H1 (cell line): Measurements from ENCODE around the gene ZBED4. TPM values are rescaled to one million over a fixed set of nuclear protein-coding genes. Genes with fewer than 3 reads are reported as not detected.

ENCODE experiments used
- CTCF ChIA-PET: fragments of 300-600 bp; sonication (Branson Sonifier 250); formaldehyde crosslinking; loops from one replicate; lab custom pipeline; 2021; ENCODE audit not compliant: partially characterized antibody; lab: Charles Lee
- POLR2A ChIA-PET: fragments of 300-600 bp; sonication (Branson Sonifier 250); formaldehyde crosslinking; loops from one replicate; lab custom pipeline; 2021; ENCODE audit warnings: inconsistent platforms; ENCODE audit not compliant: partially characterized antibody; lab: Charles Lee
- DNase-seq, 2 experiments: peaks; one replicate each; pipeline versions ENCODE4 v3.0.0 to v3.0.0-alpha.2; 2010 to 2022; ENCODE audit warnings: low spot score in 2 of 2, low read depth in 1 of 2, mixed read lengths in 1 of 2
- FAIRE-seq: peaks from 2 replicates; lab custom pipeline; 2011; peaks lifted over from hg19 to GRCh38; lab: Jason Lieb, UNC
- H2AFZ ChIP-seq: 2 replicates; pipeline ENCODE4 v1.8.1; 2012; ENCODE audit warnings: low read length, inconsistent platforms
- H2AK5ac ChIP-seq: 2 replicates; pipeline ENCODE4 v1.6.1; 2013; ENCODE audit warnings: low read depth, low read length
- H2BK120ac ChIP-seq: replicated peaks from 2 replicates; pipeline ENCODE3; 2013; ENCODE audit warnings: low read depth, low read length, inconsistent platforms
- H2BK12ac ChIP-seq: 2 replicates; pipeline ENCODE4 v1.6.1; 2013; ENCODE audit warnings: low read depth, low read length
- H2BK15ac ChIP-seq: 2 replicates; pipeline ENCODE4 v1.6.1; 2013; ENCODE audit warnings: low read length
- H2BK20ac ChIP-seq: 2 replicates; pipeline ENCODE4 v1.6.1; 2013; ENCODE audit warnings: low read length
- H2BK5ac ChIP-seq: 2 replicates; pipeline ENCODE4 v1.6.1; 2013; ENCODE audit warnings: low read depth, low read length
- H3K14ac ChIP-seq: 2 replicates; pipeline ENCODE4 v1.6.1; 2013; ENCODE audit warnings: inconsistent platforms; ENCODE audit not compliant: insufficient read length
- H3K18ac ChIP-seq: 2 replicates; pipeline ENCODE4 v1.6.1; 2013; ENCODE audit warnings: low read length; ENCODE audit errors: extremely low read depth
- H3K23ac ChIP-seq: 2 replicates; pipeline ENCODE4 v1.6.1; 2013; ENCODE audit warnings: inconsistent platforms; ENCODE audit not compliant: insufficient read length
- H3K23me2 ChIP-seq: 2 replicates; pipeline ENCODE4 v1.6.1; 2013; ENCODE audit warnings: low read depth, low read length
- H3K27ac ChIP-seq: 2 replicates; pipeline ENCODE4 v1.6.1; 2011; ENCODE audit warnings: low read depth, low read length, inconsistent platforms
- H3K27me3 ChIP-seq, 4 experiments: replicated peaks in 1 of 4; 1 replicate in 1 of 4; 2 replicates in 3 of 4; pipeline versions ENCODE4 v1.6.1 to v1.8.1; 2011 to 2013; ENCODE audit warnings: low read length in 3 of 4, mild to moderate bottlenecking in 3 of 4, inconsistent platforms in 2 of 4, mixed read lengths in 2 of 4, moderate library complexity in 1 of 4; ENCODE audit not compliant: control insufficient read depth in 3 of 4, insufficient read depth in 3 of 4; ENCODE audit errors: extremely low read depth in 1 of 4
- H3K36me3 ChIP-seq, 4 experiments: 2 replicates each; pipeline versions ENCODE4 v1.6.1 to v1.8.1; 2011 to 2013; ENCODE audit warnings: mild to moderate bottlenecking in 4 of 4, low read length in 3 of 4, moderate library complexity in 2 of 4, control low read depth in 1 of 4, inconsistent platforms in 1 of 4; ENCODE audit not compliant: insufficient read depth in 4 of 4, control insufficient read depth in 2 of 4
- H3K4ac ChIP-seq: replicated peaks from 2 replicates; pipeline ENCODE3; 2013; ENCODE audit warnings: low read length, low read depth, mixed read lengths, inconsistent platforms; ENCODE audit not compliant: insufficient read length
- H3K4me1 ChIP-seq, 4 experiments: replicated peaks in 1 of 4; 1 replicate in 1 of 4; 2 replicates in 3 of 4; pipeline versions ENCODE4 v1.6.1 to v1.8.1; 2011 to 2013; ENCODE audit warnings: low read length in 3 of 4, inconsistent platforms in 2 of 4, mixed read lengths in 1 of 4; ENCODE audit not compliant: insufficient read depth in 4 of 4, control insufficient read depth in 3 of 4
- H3K4me2 ChIP-seq, 2 experiments: 2 replicates each; pipeline versions ENCODE4 v1.6.1 to v1.8.1; 2011 to 2013; ENCODE audit warnings: low read depth in 2 of 2, low read length in 2 of 2, control low read depth in 1 of 2, inconsistent platforms in 1 of 2, mild to moderate bottlenecking in 1 of 2; ENCODE audit not compliant: insufficient read depth in 1 of 2
- H3K4me3 ChIP-seq, 4 experiments: fragments of 200-600, 300-600 bp in 1 of 4; sonication (generic), shearing (Covaris generic), sonication (Bioruptor Twin) in 1 of 4; 2 replicates each; pipeline versions ENCODE4 v1.5.1 to v1.8.1; 2011 to 2016; ENCODE audit warnings: low read length in 4 of 4, low read depth in 3 of 4, control low read depth in 2 of 4, inconsistent platforms in 2 of 4, mild to moderate bottlenecking in 2 of 4, mixed read lengths in 1 of 4, moderate library complexity in 1 of 4; ENCODE audit not compliant: insufficient read depth in 2 of 4; ENCODE audit errors: extremely low read depth in 1 of 4
- H3K56ac ChIP-seq: replicated peaks from 2 replicates; pipeline ENCODE3; 2013; ENCODE audit warnings: low read depth, mild to moderate bottlenecking, mixed read lengths, low read length, inconsistent platforms; ENCODE audit not compliant: insufficient read length
- H3K79me1 ChIP-seq: 2 replicates; pipeline ENCODE4 v1.6.1; 2013; ENCODE audit warnings: low read depth, low read length, control low read depth
- H3K79me2 ChIP-seq, 2 experiments: 2 replicates each; pipeline versions ENCODE4 v1.6.1 to v1.8.1; 2012 to 2013; ENCODE audit warnings: low read length in 2 of 2, mild to moderate bottlenecking in 2 of 2, inconsistent platforms in 1 of 2; ENCODE audit not compliant: insufficient read depth in 2 of 2, control insufficient read depth in 1 of 2
- H3K9ac ChIP-seq, 4 experiments: replicated peaks in 1 of 4; 1 replicate in 1 of 4; 2 replicates in 3 of 4; pipeline versions ENCODE4 v1.6.1 to v1.8.1; 2011 to 2013; ENCODE audit warnings: low read depth in 3 of 4, low read length in 3 of 4, control low read depth in 2 of 4, mild to moderate bottlenecking in 2 of 4, moderate library complexity in 2 of 4, inconsistent platforms in 1 of 4; ENCODE audit errors: extremely low read depth in 1 of 4
- H3K9me3 ChIP-seq, 2 experiments: 2 replicates each; pipeline versions ENCODE4 v1.6.1 to v1.8.1; 2012 to 2013; ENCODE audit warnings: mild to moderate bottlenecking in 2 of 2, moderate library complexity in 2 of 2, control low read depth in 1 of 2, inconsistent platforms in 1 of 2, low read depth in 1 of 2, low read length in 1 of 2, mixed read lengths in 1 of 2; ENCODE audit not compliant: insufficient read depth in 2 of 2
- H4K20me1 ChIP-seq, 2 experiments: replicated peaks in 1 of 2; 2 replicates each; pipeline versions ENCODE3 to v1.8.1; 2011 to 2013; ENCODE audit warnings: inconsistent platforms in 2 of 2, low read length in 2 of 2, mild to moderate bottlenecking in 1 of 2; ENCODE audit not compliant: insufficient read depth in 2 of 2, control insufficient read depth in 1 of 2
- H4K5ac ChIP-seq: 2 replicates; pipeline ENCODE4 v1.6.1; 2013; ENCODE audit warnings: low read length, low read depth, mixed read lengths, inconsistent platforms; ENCODE audit not compliant: insufficient read length
- H4K8ac ChIP-seq: 2 replicates; pipeline ENCODE4 v1.8.0; 2013; ENCODE audit warnings: mild to moderate bottlenecking, moderate library complexity, low read length, inconsistent platforms; ENCODE audit not compliant: insufficient read depth; ENCODE audit errors: extremely low read depth
- H4K91ac ChIP-seq: replicated peaks from 2 replicates; pipeline ENCODE3; 2013; ENCODE audit warnings: low read length, mixed read lengths, inconsistent platforms; ENCODE audit not compliant: insufficient read length
- CTCF ChIP-seq, 3 experiments: IDR thresholded peaks; 1 replicate in 2 of 3; 2 replicates in 1 of 3; pipeline versions ENCODE4 v1.5.1 to v1.6.1; 2011; ENCODE audit warnings: low read length in 3 of 3, mild to moderate bottlenecking in 3 of 3, inconsistent platforms in 2 of 3, low read depth in 1 of 3, moderate library complexity in 1 of 3; ENCODE audit not compliant: insufficient read depth in 1 of 3; ENCODE audit errors: control extremely low read depth in 1 of 3
- EGR1 ChIP-seq: IDR thresholded peaks from 2 replicates; pipeline ENCODE4 v1.6.1; 2011; ENCODE audit warnings: low read depth, low read length, borderline replicate concordance
- HDAC2 ChIP-seq, 2 experiments: fragments of 300-600 bp in 1 of 2; sonication (generic) in 1 of 2; IDR thresholded peaks; 2 replicates each; pipeline ENCODE4 v1.6.1; 2011 to 2012; ENCODE audit warnings: low read depth in 2 of 2, low read length in 2 of 2, mild to moderate bottlenecking in 2 of 2, moderate library complexity in 2 of 2, borderline replicate concordance in 1 of 2, inconsistent platforms in 1 of 2
- RBBP5 ChIP-seq: IDR thresholded peaks from 2 replicates; pipeline ENCODE4 v1.7.1; 2012; ENCODE audit warnings: low read depth, mild to moderate bottlenecking, inconsistent platforms, low read length, moderate library complexity, borderline replicate concordance
- SIN3A ChIP-seq, 2 experiments: IDR thresholded peaks in 1 of 2; conservative IDR thresholded peaks in 1 of 2; 2 replicates each; pipeline ENCODE4 v1.6.1; 2011 to 2012; ENCODE audit warnings: low read length in 2 of 2, improper control_type of control experiment in 1 of 2, low read depth in 1 of 2, mild to moderate bottlenecking in 1 of 2
- SIX5 ChIP-seq: IDR thresholded peaks from 2 replicates; pipeline ENCODE4 v1.6.1; 2011; ENCODE audit warnings: mild to moderate bottlenecking, low read depth, low read length
- SUZ12 ChIP-seq: fragments of 200-600 bp; sonication (generic); IDR thresholded peaks from 2 replicates; pipeline ENCODE4 v1.6.1; 2012; ENCODE audit warnings: mild to moderate bottlenecking, inconsistent platforms, low read length, moderate library complexity, mixed read lengths
- TEAD4 ChIP-seq: IDR thresholded peaks from 2 replicates; pipeline ENCODE4 v1.6.1; 2012; ENCODE audit warnings: low read depth, low read length, inconsistent platforms, mixed read lengths
- ZNF274 ChIP-seq: IDR thresholded peaks from 2 replicates; pipeline ENCODE4 v1.7.0; 2012; ENCODE audit warnings: low read length, borderline replicate concordance; ENCODE audit errors: extremely low read depth
- WGBS, 2 experiments: shearing (Covaris generic) in 1 of 2; methylation state at CpG; one replicate each; pipeline versions ENCODE4 v1.1.6 to v1.1.7; 2013 to 2015; ENCODE audit warnings: low lambda C conversion rate in 2 of 2, mixed read lengths in 2 of 2, inconsistent platforms in 1 of 2, low coverage in 1 of 2, missing lambda C conversion rate in 1 of 2; ENCODE audit not compliant: insufficient replicate concordance in 2 of 2, insufficient coverage in 1 of 2, insufficient read length in 1 of 2; ENCODE audit errors: extremely low coverage in 1 of 2, missing lambda C conversion rate in 1 of 2; 5-methylcytosine and 5-hydroxymethylcytosine counted together
- polyA plus RNA-seq, 7 experiments: library from polyadenylated mRNA; depleted of rRNA in 3 of 7; stranded (reverse) in 5 of 7; unstranded in 2 of 7; fragments of >200 nt in 5 of 7; fragments of 200-250 nt in 2 of 7; gene quantifications; 1 replicate in 5 of 7; 2 replicates in 1 of 7; 4 replicates in 1 of 7; pipeline versions ENCODE4 v1.2.1 to v1.2.3, GENCODE V29; 2011 to 2013; ENCODE audit warnings: missing spikeins in 2 of 7, mixed read lengths in 2 of 7
- total RNA-seq: library from RNA; stranded (reverse); fragmentation: NEBNext Ultra II Directional; extraction: Animal tissue kit (Norgen Biotek cat#: 25700); gene quantifications from 2 replicates; pipeline ENCODE4 v1.2.1, GENCODE V29; 2021

Gene ZBED4
- total and polyA plus RNA-seq, 2 of the 8 experiments (the other 6 are each of a cell fraction or from before 2014, with no cell fraction given) = 11.0 to 28.3 TPM

DNA sequence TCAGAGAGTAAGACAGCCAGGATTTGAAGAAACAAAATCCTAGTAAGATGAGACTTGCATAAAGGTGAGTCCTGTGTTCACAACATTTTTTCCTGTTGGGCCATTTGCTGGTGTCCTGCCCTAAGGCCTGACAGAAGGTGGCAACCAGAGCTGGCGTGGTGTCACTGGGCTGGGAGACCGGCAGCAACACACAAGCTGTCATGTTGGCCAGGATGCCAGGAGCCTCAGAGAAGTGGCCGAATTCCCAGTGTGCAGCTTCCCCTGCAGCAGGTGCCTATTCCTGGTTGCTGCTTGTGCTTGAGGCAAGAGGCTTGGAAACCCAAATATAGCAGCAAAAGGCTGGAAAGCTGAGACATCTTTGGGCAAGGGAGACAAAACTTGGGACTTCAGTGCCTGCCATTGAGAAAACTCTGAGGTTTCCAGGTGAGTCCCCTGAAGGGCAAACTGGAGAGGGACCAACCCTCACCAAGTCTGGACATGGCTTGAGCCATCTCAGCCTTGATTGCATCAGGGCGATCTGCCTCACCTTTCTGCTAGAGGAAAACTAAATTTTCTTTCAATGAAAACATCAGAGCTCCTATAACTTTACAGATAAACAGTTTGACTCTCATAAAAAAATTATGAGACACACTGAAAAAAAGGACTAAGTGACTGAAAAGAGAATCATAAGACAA lies 38.7 kb downstream of the ZBED4 start:
- ChIA-PET CTCF (no interaction called here), POLR2A (interaction anchor here (1.0 to 1.3 kb wide), 4 partner anchors 8 to 14 kb away, joined by 3 to 5 read pairs (median 4); no protein-coding TSS in a partner anchor)
- H3K9ac ChIP-seq = no peak overlapping the region
- H4K20me1 ChIP-seq = peaks cover 0 to 3% of the 10 kb centered on the region in 2 experiments
- no peak overlapping the region for H3K14ac ChIP-seq
- no peak overlapping the region for H2BK15ac ChIP-seq
- H2BK5ac ChIP-seq = no peak overlapping the region
- no peak overlapping the region for H3K56ac ChIP-seq
- peaks cover 3% of the 10 kb centered on the region; the same call in 1 of the 2 replicates for H3K79me1 ChIP-seq
- no peaks in the 10 kb centered on the region for H3K27me3 ChIP-seq
- peaks cover 4 to 5% of the 10 kb centered on the region in 2 experiments; a peak in 3 of 4 replicates for H3K9me3 ChIP-seq
- H3K18ac ChIP-seq = no peak overlapping the region
- DNase-seq (no peak), FAIRE-seq (no peak)
- H2AK5ac ChIP-seq = no peak overlapping the region
- WGBS, 2 experiments = 95% methylated on average over 4 of the region's 4 CpGs; no CpG with 5 or more reads in 1 of the 2 experiments
- no peaks in the 10 kb centered on the region for H3K4me1 ChIP-seq
- no peak overlapping the region for H3K4me3 ChIP-seq
- H4K5ac ChIP-seq = no peak overlapping the region
- H2BK12ac ChIP-seq = no peak overlapping the region
- H2BK20ac ChIP-seq = no peak overlapping the region
- H3K23ac ChIP-seq = no peak overlapping the region
- H2AFZ ChIP-seq = no peak overlapping the region
- H2BK120ac ChIP-seq = no peak overlapping the region
- H3K79me2 ChIP-seq = no peaks in the 10 kb centered on the region
- H3K36me3 ChIP-seq = peaks cover 0 to 20% (median 5%) of the 10 kb centered on the region in 4 experiments; a peak in 2 of 8 replicates
- H3K4me2 ChIP-seq = no peak overlapping the region
- no peak overlapping the region for H3K27ac ChIP-seq
- H3K4ac ChIP-seq = no peak overlapping the region
- no peaks in the 10 kb centered on the region for H3K23me2 ChIP-seq
- H4K8ac ChIP-seq = peak overlapping the region; percentile 91
- no peak overlapping the region for H4K91ac ChIP-seq
- TF ChIP-seq RBBP5 (no peak), SUZ12 (no peak), ZNF274 (no peak), EGR1 (no peak), SIX5 (no peak), TEAD4 (no peak), CTCF (IDR thresholded peaks at IDR 0.05; ENCODE audit: control extremely low read depth in 1 of 3, insufficient read depth in 1 of 3, low read depth in 1 of 3, low read length in 3 of 3) (no peak), HDAC2 (IDR thresholded peaks at IDR 0.05; ENCODE audit: borderline replicate concordance in 1 of 2, low read depth in 2 of 2, low read length in 2 of 2) (no peak), SIN3A (conservative IDR thresholded peaks at IDR 0.05 in 1 of 2, IDR thresholded peaks at IDR 0.05 in 1 of 2; ENCODE audit: low read depth in 1 of 2, low read length in 2 of 2) (no peak)
